NCI-H187 (cell line): ENCODE results near the gene ZNF268.
"Not testable (repeated sequence)": the region's sequence is repeated elsewhere in the genome, so short reads cannot be mapped to it uniquely, and the experiment has no call there.

ENCODE experiments used
- DNase-seq, 2 experiments: peaks; one replicate each; lab custom pipeline; 2025; lab: John Stamatoyannopoulos, UW

The ZNF268 gene

DNA sequence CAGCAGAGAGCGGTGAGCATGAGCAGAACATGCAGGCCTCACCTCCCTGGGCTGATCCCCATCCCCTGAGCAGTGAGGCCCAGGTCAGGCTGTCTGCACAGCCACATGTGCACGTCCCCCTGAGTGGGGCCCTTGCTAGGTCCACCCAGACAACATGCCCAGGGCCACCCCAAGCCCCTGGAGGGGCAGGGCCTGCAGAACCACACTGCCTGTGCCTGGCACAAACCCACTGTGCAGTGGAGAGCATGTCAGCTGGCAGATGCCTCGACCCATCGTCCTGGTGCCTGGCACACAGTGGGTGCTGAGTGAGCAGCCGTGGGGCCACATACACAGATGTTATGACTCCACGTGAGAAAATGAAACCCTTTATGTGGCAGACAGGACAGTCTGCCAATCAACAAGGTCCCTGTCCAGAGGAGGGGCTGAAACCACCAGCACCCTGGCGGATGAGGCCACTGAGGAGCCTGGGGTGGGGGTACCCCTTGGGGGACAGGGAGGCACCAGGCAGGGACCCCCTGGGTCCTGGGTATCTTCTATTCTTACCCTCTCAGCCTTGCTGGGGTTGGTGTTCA lies 46.1 kb downstream of the ZNF268 start:
- no peak for DNase-seq

DNA sequence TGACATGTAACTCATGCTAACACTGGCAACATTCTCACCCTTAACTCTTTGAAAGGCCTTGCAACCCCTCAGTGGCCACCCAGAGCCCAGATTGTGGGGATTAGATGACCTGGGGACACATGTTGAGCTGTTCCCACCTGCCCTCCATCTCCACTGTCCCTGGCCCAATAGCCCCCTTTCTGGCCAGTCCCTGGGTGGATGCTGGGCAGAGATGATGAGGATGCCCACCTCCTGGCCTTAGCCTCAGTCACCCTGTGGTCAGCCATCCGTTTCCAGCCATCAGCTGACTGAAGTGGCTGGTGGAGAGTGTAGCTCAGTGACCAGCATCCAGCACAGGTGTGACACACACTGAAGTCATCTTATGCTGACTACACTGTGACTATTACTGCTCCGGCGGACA lies 49.7 kb downstream of the ZNF268 start:
- DNase-seq: no peak

DNA sequence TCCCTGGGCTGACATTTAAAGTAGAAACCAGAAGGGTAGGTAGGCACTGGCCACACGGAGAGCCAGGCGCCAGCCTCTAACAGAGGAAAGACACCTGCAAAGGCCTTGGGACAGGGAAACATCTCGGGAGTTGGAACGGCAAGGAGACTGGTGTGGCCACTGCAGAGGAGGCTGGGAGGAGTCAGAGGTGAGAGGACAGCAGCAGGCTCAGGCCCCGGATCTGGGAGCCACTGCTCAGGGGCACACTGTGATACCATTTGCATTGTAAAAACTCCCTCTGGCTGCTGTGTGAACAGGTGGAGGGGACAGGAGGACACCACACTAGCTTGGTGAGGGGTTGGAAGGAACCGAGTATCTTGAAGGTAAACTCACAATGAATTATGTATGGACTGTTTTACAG lies 51.7 kb downstream of the ZNF268 start:
- no peak for DNase-seq

DNA sequence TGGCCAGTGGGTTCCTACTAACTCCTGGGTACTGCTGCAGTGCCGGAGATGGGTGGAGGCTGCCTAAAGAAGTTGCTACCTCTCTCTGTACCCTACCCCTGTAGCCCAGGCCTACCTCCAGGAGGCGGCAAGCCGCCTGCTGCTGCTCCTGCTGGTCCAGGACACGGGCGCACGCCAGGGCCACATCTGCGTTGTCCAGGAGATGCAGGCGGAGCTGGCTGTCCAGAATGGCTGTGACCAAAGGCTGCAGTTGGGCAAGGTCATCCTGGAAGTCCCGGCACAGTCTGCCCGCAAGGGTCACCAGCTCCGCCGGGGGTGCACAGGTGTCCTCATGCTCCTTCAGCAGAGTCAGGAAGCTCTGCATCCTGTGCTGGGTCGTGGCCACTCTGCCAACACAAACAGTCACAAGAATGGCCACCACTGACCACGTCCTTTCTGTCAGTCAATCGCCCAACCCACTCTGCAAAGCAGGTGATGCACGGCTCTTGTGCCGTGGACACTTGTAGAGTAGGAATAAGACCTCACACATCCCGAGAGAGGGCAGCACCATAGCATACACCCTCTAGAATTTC lies 52.8 kb downstream of the ZNF268 start:
- DNase-seq: no peak

DNA sequence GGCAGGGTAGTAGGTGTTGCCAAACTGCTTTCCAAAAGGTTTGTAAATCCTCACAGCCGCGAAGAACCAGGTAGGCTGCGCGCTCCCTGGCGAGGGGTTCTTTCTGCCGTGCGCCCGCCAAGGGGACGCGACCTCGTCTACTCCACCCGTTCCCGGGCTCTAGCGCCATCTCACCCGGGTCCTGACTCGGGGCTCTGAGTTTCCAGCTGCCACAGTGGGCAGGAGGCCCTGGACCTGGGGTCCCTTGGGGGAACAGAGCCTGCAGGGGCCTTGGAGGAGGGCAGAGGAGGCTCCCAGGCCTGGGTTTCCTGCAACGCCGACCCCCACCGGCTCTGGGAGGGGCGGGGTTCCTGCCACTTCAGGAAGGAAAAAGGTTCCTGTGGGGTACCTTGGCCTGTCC lies 53.7 kb downstream of the ZNF268 start:
- DNase-seq: no peak

DNA sequence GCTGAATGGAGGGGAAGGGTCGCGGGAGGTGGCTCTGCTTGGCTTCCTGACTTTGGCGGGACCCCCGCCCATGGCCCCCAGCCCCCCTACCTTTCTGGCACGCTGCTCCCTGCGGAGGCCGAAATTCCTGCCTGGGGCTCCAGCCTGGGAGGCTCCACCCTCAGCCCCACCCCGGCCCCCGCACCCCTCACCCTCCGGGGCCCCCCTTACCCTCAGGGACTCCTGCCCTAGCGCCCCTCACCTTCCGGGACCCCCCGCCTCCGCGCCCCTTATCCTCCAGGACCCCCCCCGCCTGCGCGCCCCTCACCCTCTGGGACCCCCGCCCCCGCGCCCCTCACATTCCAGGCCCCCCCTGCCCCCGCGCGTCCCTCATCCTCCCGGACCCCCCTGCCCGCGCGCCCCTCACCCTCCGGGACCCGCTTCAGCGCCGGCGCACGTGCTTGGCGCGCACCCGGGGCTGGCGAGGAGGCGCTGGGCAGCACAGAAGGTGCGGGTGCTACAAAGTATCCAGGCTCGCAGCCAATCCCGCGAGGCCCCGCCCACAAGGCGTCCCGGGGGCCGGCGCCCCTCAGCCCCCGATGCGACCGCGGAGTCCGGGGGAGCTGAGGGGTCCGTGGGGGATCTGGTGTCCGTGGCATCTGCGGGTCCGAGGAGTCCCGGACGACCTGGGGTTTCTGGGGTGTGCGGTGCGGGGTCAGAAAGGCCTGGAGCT lies 54.3 kb downstream of the ZNF268 start, which contains the start of gene ANHX:
TSS of gene ANHX (minus strand) at position 477 of the 712 bp plus-strand sequence. CDS start 1,521 bp downstream, outside the sequence.
- no peak for DNase-seq

DNA sequence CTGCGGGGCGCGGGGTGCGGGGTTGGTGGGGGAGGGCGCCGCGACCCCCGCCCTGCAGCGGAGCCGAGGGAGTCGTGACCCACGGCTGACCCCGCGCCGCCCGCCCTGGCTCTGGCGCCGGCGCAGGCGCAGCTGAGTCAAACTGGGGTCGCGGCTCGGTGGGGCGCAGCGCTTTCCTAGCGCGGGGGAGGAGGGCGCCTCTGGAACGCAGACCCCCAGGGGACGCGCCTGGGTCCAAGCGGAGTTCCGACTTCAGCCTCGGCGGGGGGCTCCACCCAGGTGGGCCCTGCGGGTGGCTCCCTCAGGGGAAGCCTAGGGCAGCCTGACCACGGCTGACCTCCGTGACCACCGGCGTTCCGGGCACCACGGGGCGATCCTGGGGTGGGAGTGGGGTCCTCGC lies 54.8 kb downstream of the ZNF268 start:
- no peak for DNase-seq

DNA sequence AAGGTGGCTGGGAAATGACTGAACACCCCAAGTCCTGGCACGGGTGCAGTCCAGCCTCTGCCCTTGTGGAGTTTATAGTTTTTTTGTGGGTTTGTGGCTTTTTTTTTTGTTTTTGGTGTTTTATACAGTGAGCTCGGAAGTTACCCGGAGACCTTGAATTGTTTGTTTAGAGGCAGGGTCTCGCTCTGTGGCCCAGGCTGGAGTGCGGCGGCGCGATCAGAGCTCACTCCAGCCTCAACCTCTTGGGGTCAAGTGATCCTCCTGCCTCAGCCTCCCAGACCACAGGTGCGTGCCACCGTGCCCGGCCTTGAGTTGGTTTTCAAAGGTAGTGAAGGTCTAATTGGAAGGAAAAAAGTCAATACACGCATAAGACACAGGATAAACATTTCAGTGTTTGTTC lies 55.3 kb downstream of the ZNF268 start:
- no peak for DNase-seq

DNA sequence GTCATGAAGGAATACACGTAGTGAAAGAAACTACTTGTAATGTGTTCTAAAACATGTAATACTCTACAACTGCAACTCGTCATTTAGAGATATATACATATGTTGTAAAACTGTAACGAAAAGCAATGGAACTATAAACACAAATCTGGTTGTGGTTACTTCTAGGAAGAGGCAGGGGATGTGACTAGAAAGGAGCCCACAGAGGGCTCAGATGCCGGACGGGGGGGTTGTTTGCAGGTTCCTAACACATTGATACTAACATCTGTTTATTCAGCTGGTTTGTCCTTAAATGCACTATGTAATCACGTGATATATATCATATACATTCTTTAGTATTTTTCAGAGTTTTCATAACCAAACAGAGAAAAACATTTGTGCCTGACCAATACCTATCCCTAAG lies 70.4 kb downstream of the ZNF268 start:
- no peak for DNase-seq

DNA sequence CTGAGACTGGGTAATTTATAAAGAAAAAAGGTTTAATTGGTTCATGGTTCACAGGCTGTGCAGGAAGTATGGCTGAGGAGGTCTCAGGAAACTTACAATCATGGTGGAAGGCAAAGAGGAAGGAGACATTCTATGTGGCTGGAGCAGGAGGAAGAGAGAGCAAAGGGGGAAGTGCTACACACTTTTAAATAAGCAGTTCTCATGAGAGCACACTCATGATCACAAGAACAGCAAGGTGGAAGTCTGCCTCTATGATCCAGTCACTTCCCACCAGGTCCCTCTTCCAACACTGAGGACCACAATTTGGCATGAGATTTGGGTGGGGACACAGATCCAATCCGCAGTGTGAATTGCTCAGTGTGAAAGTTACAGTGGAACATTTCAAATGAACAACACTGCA lies 74.5 kb downstream of the ZNF268 start:
- DNase-seq: not testable (repeated sequence)

DNA sequence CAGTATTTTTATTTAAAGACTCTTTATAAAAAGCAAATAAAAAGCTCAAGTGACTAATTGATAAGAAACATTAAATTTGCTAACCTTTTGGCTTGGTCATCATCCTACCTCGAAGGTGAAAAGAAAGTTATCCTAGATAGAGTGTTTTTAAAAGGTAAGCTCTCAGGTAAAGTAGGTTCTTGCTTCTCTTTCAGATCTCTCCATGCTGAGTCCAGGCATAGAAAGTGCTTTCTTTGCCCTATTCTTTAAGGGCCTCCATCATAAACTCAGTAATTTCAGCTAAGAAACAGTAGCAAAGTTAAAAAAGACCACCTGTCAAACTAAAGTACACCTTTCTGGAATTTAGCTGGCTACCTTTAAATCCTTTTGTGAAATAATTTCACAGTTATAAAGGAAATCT lies 75.0 kb downstream of the ZNF268 start:
- DNase-seq: no peak

DNA sequence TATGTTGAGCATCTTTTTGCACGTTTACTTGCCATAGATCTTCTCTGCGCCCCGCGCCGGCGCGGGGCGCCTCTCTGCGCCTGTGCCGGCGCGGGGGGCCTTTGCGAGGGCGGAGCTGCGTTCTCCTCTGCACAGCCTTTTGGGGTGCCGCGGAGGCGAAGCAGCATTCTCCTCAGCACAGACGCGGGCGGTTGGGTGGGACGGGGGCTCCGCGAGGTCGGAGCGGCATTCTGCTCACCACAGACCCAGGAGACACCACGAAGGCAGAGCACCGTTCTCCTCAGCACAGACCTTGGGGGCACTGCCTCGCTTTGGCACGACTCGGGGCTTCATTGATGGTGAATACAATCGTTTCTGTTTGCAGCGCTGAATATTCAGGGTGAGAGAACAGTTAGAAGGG lies 82.9 kb downstream of the ZNF268 start:
- DNase-seq: no peak
